Fibroblast of peridontal ligament (primary cell): Measurements from ENCODE around the gene MVD.
A peak's percentile ranks its signal among the peaks of the same experiment; 100 is the strongest.

Experiments
- DNase-seq: peaks from one replicate; pipeline ENCODE4 v3.0.0-alpha.2; 2010; ENCODE audit errors: extremely low read depth

The MVD gene

GRCh38 chr16:88662843-88663606 lies at the start of gene MVD:
Gene MVD, minus strand, starts transcription at chr16:88663091. Its CDS starts 11 bp downstream, at chr16:88663080.
- DNase-seq: peak; percentile 96

GRCh38 chr16:88712362-88712979 lies 49.6 kb upstream of the MVD start:
- no peak for DNase-seq

DNA sequence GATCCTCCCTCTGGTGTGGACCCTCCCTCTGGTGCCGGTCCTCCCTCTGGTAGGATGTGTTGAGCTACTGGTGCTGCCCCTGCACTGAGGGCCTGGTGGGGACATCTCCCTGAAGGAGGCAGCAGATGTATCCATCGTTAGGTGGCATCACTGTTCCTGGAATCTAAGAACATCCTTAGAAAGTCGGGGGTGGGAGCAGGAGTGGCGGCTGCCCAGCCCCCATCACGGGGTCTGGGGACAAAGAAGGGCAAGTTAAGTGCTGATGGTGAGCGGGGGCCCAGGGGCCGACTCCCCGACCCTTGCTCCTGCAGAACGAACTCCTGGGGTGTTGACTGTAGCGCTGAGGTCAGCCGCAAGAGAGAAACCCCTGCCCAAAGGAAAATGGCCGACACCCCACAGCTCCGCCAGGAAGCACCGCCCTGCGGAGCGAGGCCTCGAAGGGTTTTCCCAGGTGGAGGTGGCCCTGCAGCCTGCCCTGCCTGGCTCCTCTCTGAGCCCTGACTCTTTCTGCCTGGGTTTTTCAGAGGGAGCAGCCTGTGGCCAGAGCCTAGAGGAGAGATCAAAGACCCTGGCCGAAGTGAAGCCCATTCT lies 49.0 kb upstream of the MVD start:
- DNase-seq: no peak

GRCh38 chr16:88710556-88710955 lies 47.7 kb upstream of the MVD start:
- no peak for DNase-seq

- no peak for DNase-seq
Observed at GRCh38 chr16:88706965-88707826, 44.3 kb upstream of the MVD start.

- DNase-seq: peak; percentile 75
Observed at GRCh38 chr16:88706229-88706964, 43.5 kb upstream of the MVD start, which contains the start of the genes CTU2 and RNF166. Gene CTU2, plus strand, starts transcription at chr16:88706503. Its CDS starts 28 bp downstream, at chr16:88706531. Gene RNF166, minus strand, starts transcription at chr16:88706408. Its CDS starts 83 bp downstream, at chr16:88706325.

DNA sequence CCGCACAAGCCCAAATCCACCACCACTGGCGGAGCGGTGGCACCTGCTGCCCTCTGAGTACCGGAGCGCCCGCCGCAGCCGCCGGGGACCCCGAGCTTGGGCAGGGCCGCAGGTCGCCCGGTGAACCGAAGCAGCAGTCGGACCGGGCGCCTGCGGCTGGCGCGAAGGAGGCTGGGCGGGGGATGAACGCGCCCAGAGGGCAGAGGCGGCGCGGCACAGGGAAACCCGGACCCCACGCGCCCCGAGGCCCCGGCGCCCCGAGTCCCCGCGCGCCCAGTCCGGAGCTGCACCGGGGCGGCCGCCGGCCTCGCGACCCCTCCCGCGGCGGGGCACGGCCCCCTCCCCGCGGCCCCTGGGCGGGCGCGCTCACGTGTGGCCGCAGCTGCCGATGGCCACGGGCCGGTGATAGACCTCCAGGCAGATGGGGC lies 42.9 kb upstream of the MVD start:
- DNase-seq: no peak

DNA sequence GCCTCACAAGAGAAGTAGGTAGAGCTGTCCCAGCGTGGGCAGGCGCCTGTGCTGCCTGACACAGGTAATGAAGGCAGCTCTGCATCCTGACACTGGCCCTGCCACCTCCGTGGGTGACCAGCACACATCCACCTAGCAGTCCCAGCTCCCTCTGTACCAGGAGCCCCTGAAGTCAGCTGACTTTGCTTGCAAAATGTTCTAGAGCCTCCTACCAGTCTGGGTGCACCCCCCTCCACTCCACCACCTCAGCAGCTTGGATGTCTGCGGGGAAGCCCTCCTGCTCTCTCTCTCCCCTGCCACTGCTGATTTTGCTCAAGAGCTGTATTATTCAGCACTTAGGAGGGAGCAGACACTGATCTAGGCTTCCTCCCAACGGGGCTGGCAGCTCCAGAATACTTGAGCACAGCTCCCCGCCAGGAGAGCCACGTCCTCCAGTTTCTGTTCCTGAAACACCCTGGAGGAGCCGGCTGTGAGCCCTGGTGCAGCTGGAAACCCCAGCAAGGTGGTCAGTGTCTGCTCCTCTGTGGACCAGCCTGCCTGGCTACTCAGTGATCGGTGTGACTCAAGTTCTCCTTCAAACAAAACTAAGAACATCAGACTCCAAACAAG lies 42.3 kb upstream of the MVD start:
- DNase-seq: peak; percentile 35

DNA sequence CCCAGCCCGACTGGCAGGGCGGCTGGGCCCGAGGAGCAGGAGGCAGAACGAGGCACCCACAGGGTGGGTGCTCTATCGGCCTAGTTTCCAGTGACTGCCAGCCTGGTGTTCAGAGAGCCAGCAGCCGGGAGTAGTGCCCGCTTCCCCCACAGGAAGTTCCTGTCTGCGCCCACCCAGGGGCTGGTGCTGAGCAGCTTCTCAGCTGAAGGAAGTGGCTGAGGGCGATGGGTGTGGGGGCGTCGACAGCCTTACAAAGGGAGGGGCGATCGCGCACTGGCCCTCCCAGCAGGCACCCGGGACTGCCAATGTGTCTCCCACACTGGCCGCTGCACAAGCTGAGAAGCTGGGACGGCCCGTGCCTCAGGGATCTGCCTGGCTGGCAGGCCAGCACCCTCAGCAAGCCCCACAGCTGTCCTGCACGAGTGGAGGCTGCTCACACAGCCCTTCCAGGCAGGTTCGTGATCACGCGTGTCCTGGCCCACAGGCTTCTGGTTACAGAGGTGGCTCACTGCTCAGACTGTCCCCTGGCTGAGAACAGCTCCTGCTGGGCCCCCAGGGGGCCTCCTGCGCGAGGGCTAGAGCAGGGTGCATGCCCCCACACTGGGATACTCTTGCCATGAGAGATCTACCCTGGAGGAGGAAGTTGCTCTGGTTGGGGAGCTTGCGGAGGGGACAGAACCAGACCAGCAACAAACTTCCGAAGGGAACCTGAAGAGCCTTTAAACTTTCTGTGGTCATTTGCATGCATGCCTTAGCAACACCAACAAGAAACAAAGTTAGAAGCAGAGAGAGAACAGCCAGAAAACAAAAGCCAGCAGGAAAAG lies 40.8 kb upstream of the MVD start:
- no peak for DNase-seq

- DNase-seq: no peak
Observed at GRCh38 chr16:88702371-88703210, 39.7 kb upstream of the MVD start.

GRCh38 chr16:88701581-88702370 lies 38.9 kb upstream of the MVD start:
- no peak for DNase-seq

DNA sequence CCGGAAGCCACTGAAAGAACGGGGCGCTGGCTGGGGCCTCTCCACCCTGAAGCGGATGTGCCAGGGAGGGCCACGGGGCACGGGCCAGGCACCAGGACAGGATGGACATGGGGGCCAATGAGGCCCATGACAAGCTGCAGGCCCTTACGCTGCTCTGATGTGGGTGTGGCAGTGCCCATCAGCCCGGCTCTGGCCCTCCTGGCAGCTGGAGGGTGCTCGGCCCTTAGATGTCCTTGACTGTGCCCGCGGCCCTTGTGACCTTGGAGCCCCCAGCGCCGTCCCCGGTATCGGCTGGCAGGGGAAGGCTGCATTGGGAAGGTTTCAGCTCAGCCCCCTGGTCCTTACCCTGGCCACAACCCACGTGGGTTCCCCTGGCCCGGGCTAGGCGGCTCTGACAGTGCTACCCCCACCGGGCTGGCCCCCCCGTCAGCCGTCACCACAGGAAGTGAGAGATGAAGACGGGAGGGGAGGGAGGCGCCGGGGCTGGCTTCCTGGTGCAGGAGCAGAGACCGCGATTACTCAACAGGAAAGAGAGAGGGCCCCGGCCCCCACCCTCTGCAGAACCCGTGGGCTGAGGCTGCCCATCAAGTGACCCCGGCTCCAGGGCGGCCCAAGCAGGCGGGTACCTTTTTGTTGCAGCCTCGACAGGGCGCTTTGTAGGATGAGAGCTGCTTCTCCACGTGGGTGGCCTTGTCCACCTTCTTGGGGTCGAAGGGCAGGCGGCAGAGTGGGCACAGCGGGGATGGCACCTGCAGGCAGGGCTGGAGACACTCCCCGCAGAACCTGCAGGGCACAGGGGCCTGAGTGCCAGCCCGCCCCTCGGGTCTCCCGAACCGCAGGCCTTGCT lies 38.0 kb upstream of the MVD start:
- DNase-seq: peak; percentile 43

DNA sequence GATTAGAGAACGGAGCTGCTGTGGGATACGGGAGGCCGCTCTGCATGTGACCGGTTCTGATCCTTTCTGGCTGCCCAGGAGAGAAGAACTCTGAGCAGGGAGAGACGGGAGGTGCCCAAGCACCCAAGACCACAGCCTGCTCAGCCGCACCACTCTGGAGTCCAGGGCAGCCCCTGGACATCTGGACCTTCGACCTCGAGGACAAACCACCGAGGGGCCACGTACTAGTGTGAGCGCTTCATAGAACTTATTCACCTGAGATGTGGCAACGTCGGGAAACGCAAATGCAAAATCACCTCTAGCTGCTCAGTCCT lies 37.4 kb upstream of the MVD start:
- DNase-seq: no peak

DNA sequence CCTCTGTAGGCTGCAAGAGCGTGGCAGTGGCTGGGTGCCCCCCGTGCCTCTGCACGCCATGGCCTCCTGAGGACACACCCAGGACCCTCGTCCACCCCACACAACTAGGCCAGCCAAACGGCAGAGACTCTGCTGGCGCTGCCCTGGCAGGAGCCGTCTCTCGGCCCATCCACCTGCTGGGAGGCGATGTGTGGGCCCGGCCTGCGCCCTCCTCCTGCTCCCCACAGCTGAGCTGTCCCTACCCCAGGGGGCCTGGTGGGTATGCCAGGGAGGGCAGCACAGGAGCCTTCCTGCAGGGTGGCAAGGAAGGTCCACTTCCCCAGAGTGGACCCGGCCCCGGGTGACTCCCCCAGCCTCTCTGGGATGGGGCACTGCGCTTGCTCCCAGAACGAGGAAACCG lies 36.3 kb upstream of the MVD start:
- no peak for DNase-seq

- DNase-seq: no peak
Observed at GRCh38 chr16:88698646-88699045, 35.8 kb upstream of the MVD start.

GRCh38 chr16:88697831-88698615 lies 35.1 kb upstream of the MVD start:
- DNase-seq: no peak
